Neural cell (in vitro differentiated cells): Measurements from ENCODE around the gene ZNF462. TPM values are rescaled to one million over a fixed set of nuclear protein-coding genes. Genes with fewer than 3 reads are reported as not detected.

ENCODE experiments used
- H2AFZ ChIP-seq: fragments of 200-600, 300-800 bp; sonication (generic), shearing (Covaris generic); 2 replicates; pipeline ENCODE4 v1.6.0; 2014; ENCODE audit warnings: low read depth, mild to moderate bottlenecking, antibody characterized with exemption, low read length, moderate library complexity
- H3F3A ChIP-seq: fragments of 200-600 bp; shearing (Covaris generic); 2 replicates; pipeline ENCODE4 v1.6.1; 2016; ENCODE audit warnings: mild to moderate bottlenecking, moderate library complexity, mixed read lengths, antibody characterized with exemption, low read length; ENCODE audit not compliant: insufficient read depth, poor library complexity, severe bottlenecking
- H3K27ac ChIP-seq: fragments of 200-600, 300-800 bp; sonication (generic), shearing (Covaris generic); 2 replicates; pipeline ENCODE4 v1.5.1; 2014; ENCODE audit warnings: mild to moderate bottlenecking, low read length, moderate library complexity
- H3K27me3 ChIP-seq: fragments of 300-800, 200-600 bp; sonication (generic), shearing (Covaris generic); 2 replicates; pipeline ENCODE4 v1.6.0; 2014; ENCODE audit warnings: mild to moderate bottlenecking, low read depth, low read length, moderate library complexity; ENCODE audit not compliant: insufficient read depth
- H3K36me3 ChIP-seq: fragments of 300-800, 200-600 bp; sonication (generic), shearing (Covaris generic); 2 replicates; pipeline ENCODE4 v1.5.1; 2014; ENCODE audit warnings: mild to moderate bottlenecking, antibody characterized with exemption, low read length, moderate library complexity; ENCODE audit not compliant: insufficient read depth
- H3K4me2 ChIP-seq: fragments of 300-800, 200-600 bp; sonication (generic), shearing (Covaris generic); 2 replicates; pipeline ENCODE4 v1.6.0; 2014; ENCODE audit warnings: mild to moderate bottlenecking, low read length
- H3K4me3 ChIP-seq: fragments of 300-800, 200-600 bp; sonication (generic), shearing (Covaris generic); 2 replicates; pipeline ENCODE4 v1.5.1; 2014; ENCODE audit warnings: mild to moderate bottlenecking, low read length, moderate library complexity
- H3K79me2 ChIP-seq: fragments of 200-600 bp; shearing (Covaris generic); replicated peaks from 2 replicates; pipeline ENCODE4 v1.6.0; 2014; ENCODE audit warnings: mild to moderate bottlenecking, low read length, moderate library complexity; ENCODE audit not compliant: insufficient read depth
- H3K9ac ChIP-seq: fragments of 300-800, 200-600 bp; sonication (generic), shearing (Covaris generic); 2 replicates; pipeline ENCODE4 v1.6.1; 2016; ENCODE audit warnings: mild to moderate bottlenecking, low read length, mixed read lengths
- H3K9me2 ChIP-seq: fragments of 200-600 bp; shearing (Covaris generic); 2 replicates; pipeline ENCODE4 v1.6.1; 2016; ENCODE audit warnings: mild to moderate bottlenecking, low read length, mixed read lengths; ENCODE audit not compliant: insufficient read depth
- H3K9me3 ChIP-seq: fragments of 200-600, 300-800 bp; sonication (generic), shearing (Covaris generic); 2 replicates; pipeline ENCODE4 v1.6.1; 2016; ENCODE audit warnings: mild to moderate bottlenecking, mixed run types, low read length, moderate library complexity, mixed read lengths
- H4K20me1 ChIP-seq: fragments of 200-600 bp; shearing (Covaris generic); 2 replicates; pipeline ENCODE4 v1.6.1; 2016; ENCODE audit warnings: mild to moderate bottlenecking, mixed run types; ENCODE audit not compliant: insufficient read depth
- EP300 ChIP-seq: fragments of 450-650 bp; conservative IDR thresholded peaks from 2 replicates; pipeline ENCODE4 v1.6.1; 2014; ENCODE audit warnings: antibody characterized with exemption, mild to moderate bottlenecking, moderate library complexity; ENCODE audit not compliant: poor library complexity, severe bottlenecking
- EZH2 ChIP-seq: fragments of 200-600, 300-800 bp; shearing (Covaris generic), sonication (generic); IDR thresholded peaks from 2 replicates; pipeline ENCODE4 v1.6.1; 2014; ENCODE audit warnings: antibody characterized with exemption, low read length, borderline replicate concordance, mild to moderate bottlenecking; ENCODE audit not compliant: insufficient read depth, poor library complexity, severe bottlenecking
- MXI1 ChIP-seq: fragments of 450-650 bp; conservative IDR thresholded peaks from 2 replicates; pipeline ENCODE4 v1.6.1; 2014; ENCODE audit warnings: antibody characterized with exemption, mild to moderate bottlenecking; ENCODE audit not compliant: poor library complexity, severe bottlenecking
- POLR2AphosphoS5 ChIP-seq: IDR thresholded peaks from 2 replicates; pipeline ENCODE4 v1.6.1; 2012
- RAD21 ChIP-seq: fragments of 450-650 bp; conservative IDR thresholded peaks from 2 replicates; pipeline ENCODE4 v1.6.1; 2014; ENCODE audit warnings: antibody characterized with exemption, mild to moderate bottlenecking, moderate library complexity
- REST ChIP-seq: IDR thresholded peaks from 2 replicates; pipeline ENCODE4 v1.6.1; 2012; ENCODE audit warnings: borderline replicate concordance
- SMC3 ChIP-seq: fragments of 450-650 bp; conservative IDR thresholded peaks from 2 replicates; pipeline ENCODE4 v1.6.1; 2014; ENCODE audit warnings: antibody characterized with exemption, mild to moderate bottlenecking, moderate library complexity; ENCODE audit not compliant: poor library complexity
- TAF1 ChIP-seq: IDR thresholded peaks from 2 replicates; pipeline ENCODE4 v1.6.1; 2012; ENCODE audit warnings: low read depth
- polyA plus RNA-seq: library from polyadenylated mRNA; depleted of rRNA; stranded (reverse); fragments of >200 nt; gene quantifications from 2 replicates; pipeline ENCODE4 v1.2.3, GENCODE V29; 2014

Gene ZNF462
- polyA plus RNA-seq, 1 donor from 2014 or later, result 9.1 TPM

- no peak overlapping the region for H3K27ac ChIP-seq
- H3K9me2 ChIP-seq, result no peaks in the 10 kb centered on the region
- H3K36me3 ChIP-seq, result no peaks in the 10 kb centered on the region
- H2AFZ ChIP-seq, result no peak overlapping the region
- H3K4me2 ChIP-seq, result no peak overlapping the region
- H3K9me3 ChIP-seq, result no peaks in the 10 kb centered on the region
- H4K20me1 ChIP-seq, result no peaks in the 10 kb centered on the region
- no peak overlapping the region for H3K4me3 ChIP-seq
- no peaks in the 10 kb centered on the region for H3K27me3 ChIP-seq
- H3F3A ChIP-seq, result no peaks in the 10 kb centered on the region
- no peaks in the 10 kb centered on the region for H3K79me2 ChIP-seq
- TF ChIP-seq EP300 (no peak), POLR2AphosphoS5 (no peak), EZH2 (no peak), RAD21 (no peak), REST (no peak), TAF1 (no peak), MXI1 (no peak)
- H3K9ac ChIP-seq, result no peak overlapping the region
Measured at GRCh38 chr9:106818034-106818433, 44.9 kb upstream of the ZNF462 start.

- Histone ChIP-seq H2AFZ (no peak overlapping the region), H3K27me3 (no peaks in the 10 kb centered on the region), H3K79me2 (no peaks in the 10 kb centered on the region), H3K36me3 (no peaks in the 10 kb centered on the region), H3K9ac (no peak overlapping the region), H3K27ac (no peak overlapping the region), H3K4me3 (no peak overlapping the region), H3K4me2 (no peak overlapping the region), H3K9me2 (no peaks in the 10 kb centered on the region), H4K20me1 (no peaks in the 10 kb centered on the region), H3F3A (no peaks in the 10 kb centered on the region), H3K9me3 (no peaks in the 10 kb centered on the region)
- TF ChIP-seq EP300 (no peak), TAF1 (no peak), EZH2 (no peak), MXI1 (no peak), RAD21 (no peak), POLR2AphosphoS5 (no peak), SMC3 (no peak)
Measured at GRCh38 chr9:106820866-106821265, 42.1 kb upstream of the ZNF462 start.

- H3K27ac ChIP-seq, result no peak overlapping the region
- no peaks in the 10 kb centered on the region for H3K9me2 ChIP-seq
- H3K4me3 ChIP-seq, result no peak overlapping the region
- H2AFZ ChIP-seq, result no peak overlapping the region
- H3K36me3 ChIP-seq, result no peaks in the 10 kb centered on the region
- TF ChIP-seq EZH2 (no peak), POLR2AphosphoS5 (no peak), RAD21 (no peak)
- no peaks in the 10 kb centered on the region for H4K20me1 ChIP-seq
- no peaks in the 10 kb centered on the region for H3K27me3 ChIP-seq
- H3K4me2 ChIP-seq, result no peak overlapping the region
- no peak overlapping the region for H3K9ac ChIP-seq
- no peaks in the 10 kb centered on the region for H3K9me3 ChIP-seq
- no peaks in the 10 kb centered on the region for H3K79me2 ChIP-seq
- no peaks in the 10 kb centered on the region for H3F3A ChIP-seq
Measured at GRCh38 chr9:106828070-106828469, 34.9 kb upstream of the ZNF462 start.
